Uterus (tissue), 4 donors: ENCODE measurements around the gene PHF1. TPM values are rescaled to one million over a fixed set of nuclear protein-coding genes. Genes with fewer than 3 reads are reported as not detected.

Experiments used
- DNase-seq, 2 donors: peaks; one replicate each; pipeline ENCODE4 v3.0.0-alpha.2; 2019 to 2020
- H3K27ac ChIP-seq, 2 donors: fragments of 200-600 bp; sonication (generic); 1 replicate in 1 of 2; 2 replicates in 1 of 2; pipeline ENCODE4 v1.5.1; 2016 to 2018
- H3K27me3 ChIP-seq, 2 donors: fragments of 200-600 bp; sonication (generic); one replicate each; pipeline ENCODE4 v1.5.1; 2018 to 2019; ENCODE audit warnings: control low read depth in 1 of 2
- H3K36me3 ChIP-seq, 2 donors: fragments of 200-600 bp; sonication (generic); one replicate each; pipeline ENCODE4 v1.5.1; 2019; ENCODE audit warnings: control low read depth in 1 of 2
- H3K4me1 ChIP-seq, 2 donors: fragments of 200-600 bp; sonication (generic); one replicate each; pipeline ENCODE4 v1.5.1; 2018 to 2019; ENCODE audit warnings: control low read depth in 1 of 2
- H3K4me3 ChIP-seq, 2 donors: fragments of 200-600 bp; sonication (generic); 1 replicate in 1 of 2; 2 replicates in 1 of 2; pipeline ENCODE4 v1.5.1; 2018 to 2019; ENCODE audit warnings: mild to moderate bottlenecking in 1 of 2
- H3K9me3 ChIP-seq, 2 donors: fragments of 200-600 bp; sonication (generic); one replicate each; pipeline ENCODE4 v1.5.1; 2019; ENCODE audit warnings: control low read depth in 1 of 2
- CTCF ChIP-seq, 4 experiments: fragments of 200-600 bp in 2 of 4; fragments of 450-650 bp in 2 of 4; sonication (generic) in 2 of 4; IDR thresholded peaks; one replicate each; pipeline ENCODE4 v1.5.1; 2016 to 2019; ENCODE audit warnings: antibody characterized with exemption in 4 of 4, mild to moderate bottlenecking in 2 of 4, moderate library complexity in 1 of 4
- POLR2A ChIP-seq, 2 donors: fragments of 450-650 bp; IDR thresholded peaks; one replicate each; pipeline ENCODE4 v1.6.1; 2016; ENCODE audit warnings: antibody characterized with exemption in 2 of 2, mild to moderate bottlenecking in 1 of 2, moderate library complexity in 1 of 2
- intact Hi-C: fragments of 100-400 bp; cut with DNase I; formaldehyde crosslinking; loops from one replicate; pipeline ENCODE4 v1.15.1; 2023; ENCODE audit warnings: low total_unique reads
- total RNA-seq, 4 donors: library from RNA; depleted of rRNA in 3 of 4; stranded (reverse); fragments of >200 nt in 3 of 4; gene quantifications; one replicate each; pipeline versions ENCODE4 v1.1.0 to v1.2.4, GENCODE V29; 2014 to 2023
- donor health status: DM: yes; HTN: yes; CAD: no.

PHF1 gene
- total RNA-seq, 4 donors from 2014 or later, result 10.5 to 147 (median 35.3) TPM

DNA sequence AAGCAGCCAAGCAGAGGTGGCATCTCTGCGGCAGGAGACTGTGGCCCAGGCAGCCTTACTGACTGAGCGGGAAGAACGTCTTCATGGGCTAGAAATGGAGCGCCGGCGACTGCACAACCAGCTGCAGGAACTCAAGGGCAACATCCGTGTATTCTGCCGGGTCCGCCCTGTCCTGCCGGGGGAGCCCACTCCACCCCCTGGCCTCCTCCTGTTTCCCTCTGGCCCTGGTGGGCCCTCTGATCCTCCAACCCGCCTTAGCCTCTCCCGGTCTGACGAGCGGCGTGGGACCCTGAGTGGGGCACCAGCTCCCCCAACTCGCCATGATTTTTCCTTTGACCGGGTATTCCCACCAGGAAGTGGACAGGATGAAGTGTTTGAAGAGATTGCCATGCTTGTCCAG lies 5.9 kb upstream of the PHF1 start:
- H3K4me1 ChIP-seq, result no peaks in the 10 kb centered on the region
- no peaks in the 10 kb centered on the region for H3K27me3 ChIP-seq
- no peak for DNase-seq
- no peaks in the 10 kb centered on the region for H3K9me3 ChIP-seq
- intact Hi-C loops, result no loop called here
- TF ChIP-seq POLR2A (IDR thresholded peaks at IDR 0.05) (no peak), CTCF (IDR thresholded peaks at IDR 0.05) (no peak)
- no peak overlapping the region for H3K4me3 ChIP-seq
- H3K27ac ChIP-seq, result no peak overlapping the region
- no peaks in the 10 kb centered on the region for H3K36me3 ChIP-seq

DNA sequence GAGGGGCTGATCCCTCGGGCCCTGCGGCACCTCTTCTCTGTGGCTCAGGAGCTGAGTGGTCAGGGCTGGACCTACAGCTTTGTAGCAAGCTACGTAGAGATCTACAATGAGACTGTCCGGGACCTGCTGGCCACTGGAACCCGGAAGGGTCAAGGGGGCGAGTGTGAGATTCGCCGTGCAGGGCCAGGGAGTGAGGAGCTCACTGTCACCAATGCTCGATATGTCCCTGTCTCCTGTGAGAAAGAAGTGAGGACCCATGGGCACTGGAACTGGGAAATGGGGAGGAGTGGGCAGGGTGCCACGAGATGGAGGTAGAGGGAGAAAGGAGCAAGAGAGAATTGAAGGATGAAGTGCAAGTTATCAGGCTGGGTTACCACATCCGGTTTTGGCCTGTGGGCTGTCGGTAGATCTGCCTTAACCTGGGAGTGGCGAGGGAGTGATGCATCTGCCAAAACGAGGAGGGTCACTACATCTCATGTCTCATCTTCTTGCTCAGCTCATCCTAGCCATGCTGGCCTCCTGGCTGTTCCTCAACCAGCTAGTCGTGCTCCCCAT lies 5.4 kb upstream of the PHF1 start:
- Histone ChIP-seq H3K27me3 (no peaks in the 10 kb centered on the region), H3K4me3 (no peak overlapping the region), H3K9me3 (no peaks in the 10 kb centered on the region), H3K4me1 (no peaks in the 10 kb centered on the region), H3K27ac (no peak overlapping the region), H3K36me3 (no peaks in the 10 kb centered on the region)
- intact Hi-C loops, result no loop called here
- DNase-seq, result no peak
- TF ChIP-seq CTCF (IDR thresholded peaks at IDR 0.05) (no peak), POLR2A (IDR thresholded peaks at IDR 0.05) (no peak)

- DNase-seq, result no peak
- intact Hi-C loops, result no loop called here
- H3K36me3 ChIP-seq, result no peaks in the 10 kb centered on the region
- no peaks in the 10 kb centered on the region for H3K27me3 ChIP-seq
- TF ChIP-seq CTCF (IDR thresholded peaks at IDR 0.05) (no peak), POLR2A (IDR thresholded peaks at IDR 0.05) (no peak)
- H3K4me1 ChIP-seq, result no peaks in the 10 kb centered on the region
- H3K9me3 ChIP-seq, result no peaks in the 10 kb centered on the region
- H3K4me3 ChIP-seq, result no peak overlapping the region
- H3K27ac ChIP-seq, result no peak overlapping the region
These were observed 4.7 kb upstream of the PHF1 start for GRCh38 chr6:33406126-33406525.

DNA sequence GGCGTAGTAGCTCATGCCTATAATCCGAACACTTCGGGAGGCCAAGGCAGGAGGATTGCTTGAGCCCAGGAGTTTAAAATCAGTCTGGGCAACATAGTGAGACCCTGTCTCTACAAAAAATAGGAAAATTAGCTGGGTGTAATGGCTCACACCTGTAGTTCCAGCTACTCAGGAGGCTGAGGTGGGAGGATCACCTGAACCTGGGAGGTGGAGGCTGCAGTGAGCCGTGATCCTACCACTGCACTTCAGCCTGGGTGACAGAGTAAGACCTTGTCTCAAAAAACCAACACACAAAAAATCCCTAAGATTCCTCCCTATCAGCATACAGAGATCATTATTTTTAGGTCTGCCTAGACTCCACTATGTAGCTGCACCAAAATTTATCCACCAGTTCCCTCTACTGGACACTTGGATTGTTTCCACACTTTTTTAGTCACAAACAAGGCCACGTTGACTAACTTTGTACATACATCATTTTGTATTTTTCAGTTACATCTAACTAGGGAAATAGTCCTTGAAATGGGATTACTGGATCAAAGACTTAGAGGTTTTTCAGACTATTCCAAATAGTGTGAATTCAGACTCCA lies 3.6 kb upstream of the PHF1 start:
- intact Hi-C loops, result no loop called here
- no peak for TF ChIP-seq POLR2A (IDR thresholded peaks at IDR 0.05)
- peak in 1 of 4 experiments; percentile 26 for TF ChIP-seq CTCF (IDR thresholded peaks at IDR 0.05)
- no peak overlapping the region for H3K4me3 ChIP-seq
- H3K27me3 ChIP-seq, result no peaks in the 10 kb centered on the region
- DNase-seq, result no peak
- H3K9me3 ChIP-seq, result no peaks in the 10 kb centered on the region
- no peaks in the 10 kb centered on the region for H3K36me3 ChIP-seq
- H3K4me1 ChIP-seq, result no peaks in the 10 kb centered on the region
- H3K27ac ChIP-seq, result no peak overlapping the region

GRCh38 chr6:33410050-33410710 lies 634 bp upstream of the PHF1 start:
- TF ChIP-seq CTCF (IDR thresholded peaks at IDR 0.05) (no peak), POLR2A (IDR thresholded peaks at IDR 0.05) (peak; percentile 82 to 89)
- peak overlapping the region; percentile 84 to 85 for H3K4me3 ChIP-seq
- H3K27ac ChIP-seq, result peak overlapping the region; percentile 97 to 99
- no peaks in the 10 kb centered on the region for H3K27me3 ChIP-seq
- DNase-seq, result peak; percentile 97 to 98
- H3K9me3 ChIP-seq, result no peaks in the 10 kb centered on the region
- H3K4me1 ChIP-seq, result peaks cover 0 to 4% of the 10 kb centered on the region in 2 donors
- H3K36me3 ChIP-seq, result no peaks in the 10 kb centered on the region
- intact Hi-C loops, result no loop called here
